Subcutaneous adipose tissue (tissue), 4 donors: ENCODE results near the gene ANGPTL8. TPM values are rescaled to one million over a fixed set of nuclear protein-coding genes. Genes with fewer than 3 reads are reported as not detected.

Source experiments
- CTCF ChIP-seq: fragments of 450-650 bp; IDR thresholded peaks from one replicate; pipeline ENCODE4 v1.5.1; 2016; ENCODE audit warnings: low read depth, mild to moderate bottlenecking, control low read depth, antibody characterized with exemption, moderate library complexity
- total RNA-seq, 4 donors: library from RNA; depleted of rRNA; stranded (reverse); fragments of >200 nt; gene quantifications; one replicate each; pipeline ENCODE4 v1.1.0, GENCODE V29; 2016

Gene ANGPTL8
- total RNA-seq, 4 donors from 2014 or later: 1.9 to 27.7 (median 14.8) TPM

- no peak for TF ChIP-seq CTCF
Observed at GRCh38 chr19:11240008-11240444, 607 bp downstream of the ANGPTL8 start.

GRCh38 chr19:11242025-11242424, 2.6 kb downstream of the ANGPTL8 start:
- TF ChIP-seq CTCF: no peak

- TF ChIP-seq CTCF: no peak
Observed at GRCh38 chr19:11242864-11243797, 3.7 kb downstream of the ANGPTL8 start.

GRCh38 chr19:11243798-11244169, 4.4 kb downstream of the ANGPTL8 start:
- no peak for TF ChIP-seq CTCF

GRCh38 chr19:11244846-11245589, 5.6 kb downstream of the ANGPTL8 start:
- TF ChIP-seq CTCF: no peak

GRCh38 chr19:11246941-11247340, 7.5 kb downstream of the ANGPTL8 start:
- no peak for TF ChIP-seq CTCF

GRCh38 chr19:11247391-11247790, 8.0 kb downstream of the ANGPTL8 start:
- TF ChIP-seq CTCF: no peak
